Fibroblast of mammary gland (primary cell): ENCODE results near the gene ANKRD40CL.
"Not testable (repeated sequence)": the region's sequence is repeated elsewhere in the genome, so short reads cannot be mapped to it uniquely, and the experiment has no call there.

Experiments used
- DNase-seq: peaks from one replicate; pipeline ENCODE4 v3.0.0-alpha.2; 2010; ENCODE audit warnings: low read depth
- H3K4me3 ChIP-seq: 2 replicates; pipeline ENCODE4 v1.5.1; 2011; ENCODE audit warnings: low read depth, mild to moderate bottlenecking, low read length, moderate library complexity; ENCODE audit not compliant: control insufficient read depth
- TF ChIP-seq, protein P1 (sequence below): conservative IDR thresholded peaks from 2 replicates; pipeline ENCODE4 v1.5.1; 2011; ENCODE audit warnings: low read depth, low read length, inconsistent platforms; ENCODE audit not compliant: control insufficient read depth, insufficient read depth

Gene ANKRD40CL

DNA sequence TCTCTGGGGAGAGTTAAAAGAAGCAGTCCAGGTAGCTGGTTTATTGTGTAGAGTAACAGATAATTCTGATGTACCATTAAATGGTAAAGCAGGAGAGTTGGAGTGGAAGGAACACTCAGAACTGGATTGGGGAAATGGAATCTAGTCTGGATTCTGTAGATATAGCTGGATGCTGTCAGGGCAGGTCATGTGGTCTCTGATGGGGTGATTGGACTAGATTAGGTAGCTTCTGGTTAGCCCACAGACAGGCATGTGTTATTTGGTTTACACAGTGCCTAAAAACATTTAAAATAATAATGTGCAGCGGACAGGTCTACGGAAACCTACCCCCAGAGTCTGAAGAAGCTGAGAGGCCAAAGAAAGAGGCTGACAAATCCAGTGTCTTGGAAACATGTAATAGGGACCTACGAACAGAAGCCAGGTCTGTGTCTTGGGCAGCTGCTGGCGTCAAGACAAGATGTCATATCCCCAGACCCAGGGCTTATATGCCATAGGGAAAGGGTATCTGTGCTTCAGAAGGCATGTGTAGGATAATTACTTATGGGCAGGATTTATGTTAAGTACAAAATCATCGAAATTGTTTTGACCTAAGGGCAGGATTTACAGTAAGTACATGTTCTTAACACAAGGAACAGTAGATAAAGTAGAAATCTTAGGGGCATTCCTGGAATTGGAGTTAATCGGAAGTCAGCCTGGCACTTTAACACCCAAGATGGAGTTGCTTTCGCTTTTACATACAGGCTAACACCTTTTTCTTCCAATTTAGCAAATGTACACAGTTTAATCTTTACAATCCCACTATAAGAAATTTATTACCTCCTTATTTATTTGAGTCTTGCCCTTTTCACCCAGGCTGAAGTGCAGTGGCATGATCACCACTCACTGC lies 35.5 kb downstream of the ANKRD40CL start:
- DNase-seq: no peak
- no peak overlapping the region for H3K4me3 ChIP-seq
- TF ChIP-seq, protein P1, sequence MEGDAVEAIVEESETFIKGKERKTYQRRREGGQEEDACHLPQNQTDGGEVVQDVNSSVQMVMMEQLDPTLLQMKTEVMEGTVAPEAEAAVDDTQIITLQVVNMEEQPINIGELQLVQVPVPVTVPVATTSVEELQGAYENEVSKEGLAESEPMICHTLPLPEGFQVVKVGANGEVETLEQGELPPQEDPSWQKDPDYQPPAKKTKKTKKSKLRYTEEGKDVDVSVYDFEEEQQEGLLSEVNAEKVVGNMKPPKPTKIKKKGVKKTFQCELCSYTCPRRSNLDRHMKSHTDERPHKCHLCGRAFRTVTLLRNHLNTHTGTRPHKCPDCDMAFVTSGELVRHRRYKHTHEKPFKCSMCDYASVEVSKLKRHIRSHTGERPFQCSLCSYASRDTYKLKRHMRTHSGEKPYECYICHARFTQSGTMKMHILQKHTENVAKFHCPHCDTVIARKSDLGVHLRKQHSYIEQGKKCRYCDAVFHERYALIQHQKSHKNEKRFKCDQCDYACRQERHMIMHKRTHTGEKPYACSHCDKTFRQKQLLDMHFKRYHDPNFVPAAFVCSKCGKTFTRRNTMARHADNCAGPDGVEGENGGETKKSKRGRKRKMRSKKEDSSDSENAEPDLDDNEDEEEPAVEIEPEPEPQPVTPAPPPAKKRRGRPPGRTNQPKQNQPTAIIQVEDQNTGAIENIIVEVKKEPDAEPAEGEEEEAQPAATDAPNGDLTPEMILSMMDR: no peak

DNA sequence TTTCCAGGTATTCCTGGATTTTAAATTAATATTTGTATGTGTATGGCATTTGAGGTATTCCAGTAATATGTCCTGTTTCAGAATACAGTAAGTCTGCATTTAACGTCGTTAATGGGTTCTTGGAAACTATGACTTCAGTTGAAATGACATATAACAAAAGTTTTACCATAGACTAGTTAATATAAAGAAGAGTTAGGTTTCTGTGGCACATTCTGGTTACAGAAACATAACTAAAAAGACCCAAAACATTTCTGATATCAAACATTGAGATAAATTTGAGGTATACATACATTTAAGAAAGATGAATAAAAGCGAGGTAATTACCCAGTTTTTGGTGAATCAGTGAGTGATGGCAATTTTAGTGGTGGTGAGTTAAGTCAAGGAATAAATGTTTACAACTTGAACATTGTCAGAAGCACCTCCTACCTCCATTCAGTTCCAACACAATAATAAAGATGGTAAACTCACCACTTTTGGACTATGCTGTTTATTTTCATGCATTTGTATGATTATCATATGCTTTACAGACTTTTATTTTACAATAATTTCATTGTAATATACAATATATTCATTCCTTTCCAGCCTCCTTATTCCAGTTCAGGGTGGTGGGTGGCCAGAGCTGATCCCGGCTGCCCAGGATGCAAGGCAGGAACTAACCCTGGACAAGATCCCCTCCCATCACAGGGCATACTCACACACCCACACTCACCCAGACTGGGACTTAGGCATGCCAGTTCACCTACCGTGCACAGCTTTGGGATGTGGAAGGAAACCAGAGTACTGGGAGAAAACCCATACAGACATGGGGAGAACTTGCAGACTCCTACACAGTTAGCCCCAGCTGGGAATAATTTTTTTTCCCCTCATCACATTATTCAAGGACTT lies 38.2 kb downstream of the ANKRD40CL start:
- DNase-seq: no peak
- H3K4me3 ChIP-seq: no peak overlapping the region
- TF ChIP-seq, protein P1: no peak

DNA sequence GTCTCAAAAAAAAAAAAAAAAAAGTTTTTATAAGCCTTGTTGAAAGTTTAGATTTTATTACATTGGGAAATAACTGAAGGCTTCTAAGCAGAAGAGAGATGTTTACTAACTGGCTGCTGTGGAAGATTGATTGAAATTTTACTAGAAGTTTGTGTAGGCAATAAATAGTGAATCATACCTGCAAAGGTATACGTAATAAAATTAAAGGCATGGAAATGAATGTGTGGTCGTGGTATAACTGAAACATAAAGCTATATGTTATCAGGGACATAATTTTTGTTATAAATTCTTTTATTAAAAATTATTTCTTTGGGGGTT lies 39.2 kb downstream of the ANKRD40CL start:
- TF ChIP-seq, protein P1: no peak
- DNase-seq: no peak
- H3K4me3 ChIP-seq: no peak overlapping the region

DNA sequence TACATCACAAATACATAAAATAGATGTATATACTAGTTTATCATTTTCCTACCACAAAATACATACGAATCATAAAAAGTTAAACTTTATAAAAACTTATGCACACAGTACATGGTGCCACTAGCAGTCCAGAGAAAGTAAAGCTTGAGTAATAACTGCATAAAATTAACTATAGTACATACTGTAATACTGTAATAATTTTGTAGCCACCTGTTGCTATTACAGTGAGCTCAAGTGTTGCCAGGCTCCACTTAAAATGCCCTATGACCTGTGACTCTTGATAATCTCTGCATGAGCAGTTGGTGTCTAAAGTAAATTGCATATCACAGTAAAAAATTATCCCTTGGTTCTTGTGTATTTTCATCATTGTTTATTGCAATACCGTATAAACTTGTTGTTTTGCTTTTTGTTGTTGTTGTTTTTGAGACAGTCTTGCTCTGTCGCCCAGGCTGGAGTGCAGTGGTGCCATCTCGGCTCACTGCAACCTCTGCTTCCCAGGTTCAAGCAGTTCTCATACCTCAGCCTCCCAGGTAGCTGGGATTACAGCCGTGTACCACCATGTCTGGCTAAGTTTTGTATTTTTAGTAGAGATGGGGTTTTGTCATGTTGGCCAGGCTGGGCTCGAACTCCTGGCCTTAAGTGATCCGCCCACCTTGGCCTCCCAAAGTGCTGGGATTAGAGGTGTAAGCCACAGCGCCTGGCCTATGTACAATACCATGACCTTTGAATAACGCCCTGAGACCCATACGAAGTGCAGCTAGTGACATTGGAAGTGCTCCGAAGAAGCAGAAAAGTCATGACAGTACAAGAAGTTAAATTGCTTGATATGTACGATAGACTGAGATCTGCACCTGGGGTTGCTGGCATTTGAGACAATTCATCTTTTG lies 41.3 kb downstream of the ANKRD40CL start:
- DNase-seq: no peak
- no peak overlapping the region for H3K4me3 ChIP-seq
- TF ChIP-seq, protein P1: no peak

DNA sequence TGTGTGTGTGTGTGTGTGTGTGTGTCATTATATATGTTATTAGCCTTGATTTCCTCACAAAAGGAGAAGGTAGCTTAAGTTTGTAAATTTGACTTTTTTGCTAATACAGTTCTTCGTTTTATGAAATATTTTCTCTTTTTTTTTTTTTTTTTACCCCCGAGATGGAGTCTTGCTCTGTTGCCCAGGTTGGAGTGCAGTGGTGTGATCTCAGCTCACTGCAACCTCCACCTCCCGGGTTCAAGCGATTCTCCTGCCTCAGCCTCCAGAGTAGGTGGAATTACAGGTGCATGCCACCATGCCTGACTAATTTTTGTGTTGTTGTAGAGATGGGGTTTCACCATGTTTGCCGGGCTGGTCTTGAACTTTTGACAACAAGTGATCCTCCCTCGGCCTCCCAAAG lies 42.7 kb downstream of the ANKRD40CL start:
- DNase-seq, H3K4me3 ChIP-seq: not testable (repeated sequence)

DNA sequence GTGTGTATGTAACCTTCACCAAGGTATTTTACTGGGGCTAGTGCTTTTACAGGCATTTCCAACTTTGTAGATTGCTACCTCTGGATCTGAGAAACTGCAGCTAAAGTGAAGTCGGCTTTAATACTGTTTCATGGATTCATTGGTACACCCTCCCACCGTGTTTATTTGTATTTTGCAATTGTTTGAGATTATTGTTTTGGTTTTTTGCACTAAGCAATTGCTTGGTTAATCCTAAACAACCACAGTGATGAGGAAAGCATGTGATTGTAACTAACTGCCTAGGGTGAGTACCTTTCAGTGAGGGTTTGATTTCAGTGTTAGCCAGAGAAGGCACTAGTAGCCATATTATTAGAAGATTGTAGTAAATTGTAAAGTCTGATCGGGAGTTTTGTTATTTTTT lies 44.6 kb downstream of the ANKRD40CL start:
- no peak for DNase-seq
- TF ChIP-seq, protein P1: no peak
- H3K4me3 ChIP-seq: no peak overlapping the region
